ENCODE data around the gene JDP2.

JDP2 gene

GRCh38 chr14:75452324-75452723 lies 24.5 kb downstream of the JDP2 start:
- no peak for DNase-seq (ENCODE audit: low read depth)
- no peak overlapping the region for H3K4me3 ChIP-seq (ENCODE audit: low read depth, low read length)
- in situ Hi-C loops (cut with HindIII; ENCODE audit: low sequenced_read_pairs): no loop called here
- TF ChIP-seq, protein P1, sequence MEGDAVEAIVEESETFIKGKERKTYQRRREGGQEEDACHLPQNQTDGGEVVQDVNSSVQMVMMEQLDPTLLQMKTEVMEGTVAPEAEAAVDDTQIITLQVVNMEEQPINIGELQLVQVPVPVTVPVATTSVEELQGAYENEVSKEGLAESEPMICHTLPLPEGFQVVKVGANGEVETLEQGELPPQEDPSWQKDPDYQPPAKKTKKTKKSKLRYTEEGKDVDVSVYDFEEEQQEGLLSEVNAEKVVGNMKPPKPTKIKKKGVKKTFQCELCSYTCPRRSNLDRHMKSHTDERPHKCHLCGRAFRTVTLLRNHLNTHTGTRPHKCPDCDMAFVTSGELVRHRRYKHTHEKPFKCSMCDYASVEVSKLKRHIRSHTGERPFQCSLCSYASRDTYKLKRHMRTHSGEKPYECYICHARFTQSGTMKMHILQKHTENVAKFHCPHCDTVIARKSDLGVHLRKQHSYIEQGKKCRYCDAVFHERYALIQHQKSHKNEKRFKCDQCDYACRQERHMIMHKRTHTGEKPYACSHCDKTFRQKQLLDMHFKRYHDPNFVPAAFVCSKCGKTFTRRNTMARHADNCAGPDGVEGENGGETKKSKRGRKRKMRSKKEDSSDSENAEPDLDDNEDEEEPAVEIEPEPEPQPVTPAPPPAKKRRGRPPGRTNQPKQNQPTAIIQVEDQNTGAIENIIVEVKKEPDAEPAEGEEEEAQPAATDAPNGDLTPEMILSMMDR (IDR thresholded peaks at IDR 0.05; ENCODE audit: low read depth, low read length, missing control alignments): no peak

DNA sequence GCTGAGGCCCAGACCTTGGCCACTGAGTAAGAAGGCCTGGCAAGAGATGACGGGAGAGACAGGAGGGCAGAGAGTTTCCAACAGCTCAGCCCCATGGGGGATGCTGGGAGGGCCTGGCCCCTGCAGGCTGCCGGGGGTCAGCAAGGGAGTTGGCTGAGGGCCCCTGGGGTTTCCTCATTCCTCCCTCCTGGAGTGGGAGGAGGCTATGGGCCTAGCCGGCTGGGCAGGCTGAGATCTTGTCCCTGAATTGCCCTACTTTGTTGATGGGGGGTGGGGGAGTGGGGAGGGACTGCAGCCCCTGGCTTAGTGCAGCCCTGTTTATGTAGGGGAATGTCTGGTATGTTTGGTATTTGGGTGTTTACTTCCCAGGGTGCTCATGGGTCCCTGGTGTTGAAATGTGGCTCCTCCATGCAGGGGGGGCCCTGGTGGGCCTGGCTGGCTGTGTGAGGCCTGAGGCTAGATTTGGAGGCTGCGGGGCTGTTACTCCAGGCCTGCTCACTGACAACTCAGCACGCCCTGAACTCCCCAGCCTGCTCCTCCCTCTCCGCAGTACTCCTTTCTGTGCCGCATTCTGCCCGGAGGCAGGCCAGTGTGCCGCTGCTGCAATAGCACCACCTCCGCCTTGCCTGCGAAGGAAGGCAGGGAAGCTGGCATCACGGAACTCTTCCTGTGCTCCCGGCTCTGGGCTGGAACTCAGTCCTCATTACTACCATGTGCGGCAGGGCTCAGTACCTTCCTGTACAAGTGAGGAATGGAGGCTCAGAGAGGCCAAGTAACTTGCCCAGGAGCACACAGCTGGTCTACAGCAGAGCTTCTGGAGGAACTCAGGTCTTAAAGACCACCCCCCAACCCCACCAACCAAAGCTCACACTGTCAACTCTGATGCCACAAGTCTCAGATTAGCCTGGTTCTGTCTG lies 25.3 kb downstream of the JDP2 start:
- TF ChIP-seq, protein P1 (IDR thresholded peaks at IDR 0.05; ENCODE audit: low read depth, low read length, missing control alignments): no peak
- peak; percentile 55 for DNase-seq (ENCODE audit: low read depth)
- in situ Hi-C loops (cut with HindIII; ENCODE audit: low sequenced_read_pairs): no loop called here
- H3K4me3 ChIP-seq (ENCODE audit: low read depth, low read length): no peak overlapping the region

DNA sequence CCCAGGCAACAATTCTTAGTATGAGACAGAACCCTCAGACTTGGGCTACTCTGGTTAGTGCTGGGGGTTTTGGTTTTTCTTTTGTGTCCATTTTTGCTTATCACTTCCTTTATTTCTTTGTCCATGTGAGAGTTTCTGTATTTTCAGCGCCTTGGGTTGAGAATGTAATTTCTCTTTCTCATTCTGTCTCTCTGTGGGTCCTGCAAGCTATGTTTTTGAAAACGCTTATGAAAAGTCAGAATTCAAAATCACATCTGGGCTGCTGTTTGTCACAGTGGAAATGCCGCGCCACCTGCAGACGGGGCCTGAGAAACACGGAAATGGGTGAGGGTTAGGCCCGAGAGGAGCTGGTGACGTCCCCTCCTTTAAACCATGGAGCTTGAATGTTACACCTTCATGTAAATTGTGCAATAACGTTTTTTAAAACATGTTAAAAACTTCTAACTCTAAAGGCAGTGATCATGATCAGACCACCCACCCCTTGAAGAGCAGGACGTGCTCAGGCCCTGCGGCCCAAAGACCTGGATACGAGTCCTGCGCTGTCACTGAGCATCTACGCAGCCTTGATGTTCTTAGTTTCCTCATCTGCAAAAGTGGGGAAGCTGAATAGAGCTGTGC lies 26.1 kb downstream of the JDP2 start:
- TF ChIP-seq, protein P1 (IDR thresholded peaks at IDR 0.05; ENCODE audit: low read depth, low read length, missing control alignments): no peak
- H3K4me3 ChIP-seq (ENCODE audit: low read depth, low read length): no peak overlapping the region
- in situ Hi-C loops (cut with HindIII; ENCODE audit: low sequenced_read_pairs): no loop called here
- no peak for DNase-seq (ENCODE audit: low read depth)

DNA sequence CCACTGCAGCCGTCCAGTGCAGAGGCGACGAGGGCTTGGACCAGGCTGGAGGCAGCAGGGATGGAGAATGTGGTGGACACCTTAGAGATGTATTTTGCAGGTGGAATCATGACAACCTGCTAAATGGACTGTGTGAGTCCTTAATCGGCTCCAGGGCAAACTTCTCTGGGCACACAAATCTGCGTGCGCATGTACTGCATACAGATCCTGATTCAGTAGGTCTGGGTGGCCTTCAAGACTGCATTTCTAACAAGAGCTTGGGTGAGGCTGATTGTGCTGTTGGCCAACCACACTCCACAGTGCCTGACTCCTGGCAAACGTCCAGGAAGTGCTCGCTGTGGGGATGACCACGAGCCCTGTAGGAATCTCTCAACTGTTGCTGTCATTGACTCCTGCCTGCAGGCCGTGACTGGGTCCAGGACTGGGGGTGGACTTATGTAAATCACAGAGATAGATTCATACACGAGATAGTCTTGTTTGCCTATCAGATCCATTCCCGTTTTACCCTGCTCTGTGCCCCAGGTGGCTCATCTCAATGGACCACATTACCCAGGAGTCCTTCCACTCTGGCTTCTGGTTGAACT lies 27.2 kb downstream of the JDP2 start:
- in situ Hi-C loops (cut with HindIII; ENCODE audit: low sequenced_read_pairs): no loop called here
- peak; percentile 40 for DNase-seq (ENCODE audit: low read depth)
- H3K4me3 ChIP-seq (ENCODE audit: low read depth, low read length): no peak overlapping the region
- TF ChIP-seq, protein P1 (IDR thresholded peaks at IDR 0.05; ENCODE audit: low read depth, low read length, missing control alignments): no peak

DNA sequence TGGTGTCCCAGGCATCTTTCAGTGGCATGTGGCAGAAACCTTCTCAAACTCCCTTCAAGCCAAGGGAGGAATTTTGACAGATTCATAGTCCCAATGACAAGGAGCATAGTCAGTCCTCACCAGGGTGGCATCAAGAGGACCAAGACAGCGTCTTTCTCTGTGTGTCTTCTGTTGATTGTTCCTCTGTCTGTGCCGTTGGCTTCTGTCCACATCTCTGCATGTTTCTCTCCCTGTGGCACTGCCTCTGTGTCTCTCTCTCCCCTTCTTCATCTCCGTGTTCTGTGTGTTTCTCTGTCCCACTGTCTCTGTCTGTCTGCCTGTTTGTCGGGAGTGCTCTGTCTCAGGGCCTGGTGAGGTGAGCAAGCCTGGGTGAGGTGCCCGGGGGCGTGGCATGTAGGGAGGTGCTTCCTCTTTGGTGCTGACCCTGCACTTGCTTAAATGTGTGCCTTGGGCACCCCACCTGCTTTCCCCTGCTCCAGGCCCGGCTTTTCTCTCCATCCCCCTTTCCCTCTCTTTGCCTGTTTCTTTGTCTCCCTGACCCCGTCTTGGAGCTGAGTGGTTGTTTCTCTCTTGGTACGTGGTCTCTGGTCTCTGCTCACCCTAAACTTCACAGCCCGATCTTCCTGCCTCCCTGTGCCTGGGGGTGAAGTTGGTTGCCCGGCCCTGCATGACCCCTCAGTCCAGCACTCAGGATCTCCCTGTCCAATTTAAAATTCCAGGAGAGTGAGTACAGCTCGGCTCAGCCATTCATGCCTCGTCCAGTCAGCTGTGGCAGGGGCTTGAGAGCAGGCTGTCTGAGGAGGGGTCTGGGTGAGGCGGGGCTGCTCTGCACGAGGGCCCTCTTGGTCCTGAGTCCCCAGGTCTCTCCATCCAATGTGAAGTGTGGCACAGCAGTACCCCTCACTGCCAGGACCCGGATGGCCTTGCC lies 28.5 kb downstream of the JDP2 start:
- no peak for DNase-seq (ENCODE audit: low read depth)
- in situ Hi-C loops (cut with HindIII; ENCODE audit: low sequenced_read_pairs): no loop called here
- H3K4me3 ChIP-seq (ENCODE audit: low read depth, low read length): no peak overlapping the region
- TF ChIP-seq, protein P1 (IDR thresholded peaks at IDR 0.05; ENCODE audit: low read depth, low read length, missing control alignments): no peak

DNA sequence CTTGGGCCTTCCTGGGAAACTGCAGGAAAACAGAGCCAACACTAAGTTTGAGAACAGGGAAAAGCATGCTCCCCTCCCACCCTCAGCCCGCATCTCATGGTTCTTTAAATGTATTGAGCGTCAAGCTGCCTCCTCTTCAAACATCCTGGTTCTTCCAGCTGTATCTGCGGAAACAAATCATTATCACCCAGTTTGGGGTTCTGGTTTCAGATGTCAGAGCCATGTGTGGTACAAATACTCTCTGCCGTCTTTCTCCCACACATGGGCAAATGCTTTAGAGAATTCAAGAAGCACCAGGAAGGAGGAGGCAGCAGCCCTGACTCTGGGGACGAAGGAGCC lies 29.1 kb downstream of the JDP2 start:
- in situ Hi-C loops (cut with HindIII; ENCODE audit: low sequenced_read_pairs): no loop called here
- DNase-seq (ENCODE audit: low read depth): no peak
- no peak overlapping the region for H3K4me3 ChIP-seq (ENCODE audit: low read depth, low read length)
- TF ChIP-seq, protein P1 (IDR thresholded peaks at IDR 0.05; ENCODE audit: low read depth, low read length, missing control alignments): no peak

All from astrocyte of the cerebellum (primary cell).